OCI-LY7 (cell line): ENCODE results near the gene ASB1. TPM values are rescaled to one million over a fixed set of nuclear protein-coding genes. Genes with fewer than 3 reads are reported as not detected.

Experiments used
- BruUV-seq: library from RNA; stranded (reverse); fragments of 400-500 nt; replicated peaks from 2 replicates; lab custom pipeline; 2021; lab: Mats Ljungman, UMichigan
- CTCF ChIA-PET: fragments of 300-600 bp; sonication (Branson Sonifier 250); formaldehyde crosslinking; loops from one replicate; lab custom pipeline; 2022; ENCODE audit warnings: antibody characterized with exemption; ENCODE audit not compliant: unreplicated experiment; lab: Charles Lee
- POLR2A ChIA-PET: fragments of 300-600 bp; sonication (Branson Sonifier 250); formaldehyde crosslinking; loops from one replicate; lab custom pipeline; 2022; ENCODE audit warnings: antibody characterized with exemption; lab: Charles Lee
- DNase-seq: peaks from one replicate; pipeline ENCODE4 v3.0.0-alpha.2; 2015; ENCODE audit warnings: low spot score
- H2AFZ ChIP-seq: fragments of 200-600 bp; sonication (generic), shearing (Covaris generic); 2 replicates; pipeline ENCODE4 v1.6.1; 2014; ENCODE audit warnings: mild to moderate bottlenecking, antibody characterized with exemption, low read length, moderate library complexity
- H3K27ac ChIP-seq: fragments of 200-600 bp; sonication (generic); 2 replicates; pipeline ENCODE4 v1.5.1; 2014; ENCODE audit warnings: mixed run types, low read depth, mild to moderate bottlenecking, moderate library complexity, low read length, inconsistent platforms; ENCODE audit not compliant: poor library complexity, severe bottlenecking
- H3K36me3 ChIP-seq: fragments of 200-600 bp; sonication (generic); 2 replicates; pipeline ENCODE4 v1.6.1; 2014; ENCODE audit warnings: mild to moderate bottlenecking, antibody characterized with exemption, low read length, moderate library complexity, mixed read lengths; ENCODE audit not compliant: insufficient read depth
- H3K4me1 ChIP-seq: fragments of 200-600 bp; sonication (generic); 2 replicates; pipeline ENCODE4 v1.5.1; 2014; ENCODE audit warnings: mild to moderate bottlenecking, low read length; ENCODE audit not compliant: insufficient read depth, poor library complexity, severe bottlenecking
- H3K4me2 ChIP-seq: fragments of 200-600 bp; sonication (generic); 2 replicates; pipeline ENCODE4 v1.6.1; 2014; ENCODE audit warnings: mild to moderate bottlenecking, low read length
- H3K4me3 ChIP-seq: fragments of 200-600 bp; sonication (generic); 2 replicates; pipeline ENCODE4 v1.5.1; 2014; ENCODE audit warnings: mild to moderate bottlenecking, low read depth, low read length; ENCODE audit not compliant: poor library complexity, severe bottlenecking
- H3K79me2 ChIP-seq: fragments of 200-600 bp; sonication (generic); 2 replicates; pipeline ENCODE4 v1.6.1; 2016; ENCODE audit warnings: low read depth, mild to moderate bottlenecking, low read length, moderate library complexity, mixed read lengths; ENCODE audit not compliant: insufficient read depth
- H3K9me2 ChIP-seq: fragments of 200-600 bp; sonication (generic); 2 replicates; pipeline ENCODE4 v1.6.1; 2016; ENCODE audit warnings: mild to moderate bottlenecking, low read length, mixed read lengths; ENCODE audit not compliant: insufficient read depth
- H3K9me3 ChIP-seq: fragments of 200-600 bp; sonication (generic); 2 replicates; pipeline ENCODE4 v1.6.1; 2014; ENCODE audit warnings: mild to moderate bottlenecking, mixed run types, low read length, mixed read lengths
- H4K20me1 ChIP-seq: fragments of 200-600 bp; sonication (generic); 2 replicates; pipeline ENCODE4 v1.6.1; 2014; ENCODE audit warnings: mild to moderate bottlenecking, antibody characterized with exemption, low read length, moderate library complexity, mixed read lengths; ENCODE audit not compliant: insufficient read depth
- EZH2phosphoT487 ChIP-seq: fragments of 200-600 bp; sonication (generic); IDR thresholded peaks from 2 replicates; pipeline ENCODE4 v1.6.1; 2018; ENCODE audit warnings: low read depth, borderline replicate concordance, mild to moderate bottlenecking, mixed run types, antibody characterized with exemption, low read length, moderate library complexity, mixed read lengths
- intact Hi-C: fragments of 100-400 bp; cut with micrococcal nuclease; formaldehyde crosslinking; loops from one replicate; pipeline ENCODE4 v1.10.0; 2022; ENCODE audit not compliant: unreplicated experiment
- total RNA-seq, 2 experiments: library from RNA; depleted of rRNA in 1 of 2; stranded (reverse); fragments of >200 nt in 1 of 2; shearing (Covaris generic) in 1 of 2; gene quantifications; 2 replicates each; pipeline ENCODE4 v1.2.3, GENCODE V29; 2014 to 2022
- TF ChIP-seq, protein P1 (sequence below): fragments of 200-600 bp; sonication (generic); conservative IDR thresholded peaks from 2 replicates; pipeline ENCODE4 v1.5.1; 2014; ENCODE audit warnings: mild to moderate bottlenecking, antibody characterized with exemption, low read length, moderate library complexity, mixed read lengths

Gene ASB1
- total RNA-seq, 2 experiments from 2014 or later: 19.4 to 37.7 TPM

GRCh38 chr2:238409341-238410199, 17.2 kb upstream of the ASB1 start:
- ChIA-PET POLR2A (interaction anchor here (0.6 to 1.0 kb wide), 2 partner anchors 13 to 1318 kb away, joined by 3 read pairs; no protein-coding TSS in a partner anchor), CTCF (no interaction called here)
- no TSS peak for BruUV-seq
- H3K4me2 ChIP-seq: no peak overlapping the region
- H3K9me3 ChIP-seq: no peaks in the 10 kb centered on the region
- H3K4me1 ChIP-seq: no peaks in the 10 kb centered on the region
- H3K4me3 ChIP-seq: no peak overlapping the region
- TF ChIP-seq, protein P1, sequence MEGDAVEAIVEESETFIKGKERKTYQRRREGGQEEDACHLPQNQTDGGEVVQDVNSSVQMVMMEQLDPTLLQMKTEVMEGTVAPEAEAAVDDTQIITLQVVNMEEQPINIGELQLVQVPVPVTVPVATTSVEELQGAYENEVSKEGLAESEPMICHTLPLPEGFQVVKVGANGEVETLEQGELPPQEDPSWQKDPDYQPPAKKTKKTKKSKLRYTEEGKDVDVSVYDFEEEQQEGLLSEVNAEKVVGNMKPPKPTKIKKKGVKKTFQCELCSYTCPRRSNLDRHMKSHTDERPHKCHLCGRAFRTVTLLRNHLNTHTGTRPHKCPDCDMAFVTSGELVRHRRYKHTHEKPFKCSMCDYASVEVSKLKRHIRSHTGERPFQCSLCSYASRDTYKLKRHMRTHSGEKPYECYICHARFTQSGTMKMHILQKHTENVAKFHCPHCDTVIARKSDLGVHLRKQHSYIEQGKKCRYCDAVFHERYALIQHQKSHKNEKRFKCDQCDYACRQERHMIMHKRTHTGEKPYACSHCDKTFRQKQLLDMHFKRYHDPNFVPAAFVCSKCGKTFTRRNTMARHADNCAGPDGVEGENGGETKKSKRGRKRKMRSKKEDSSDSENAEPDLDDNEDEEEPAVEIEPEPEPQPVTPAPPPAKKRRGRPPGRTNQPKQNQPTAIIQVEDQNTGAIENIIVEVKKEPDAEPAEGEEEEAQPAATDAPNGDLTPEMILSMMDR: no peak
- TF ChIP-seq EZH2phosphoT487: no peak
- no peaks in the 10 kb centered on the region for H3K36me3 ChIP-seq
- intact Hi-C loops: no loop called here
- H4K20me1 ChIP-seq: no peaks in the 10 kb centered on the region
- H2AFZ ChIP-seq: no peak overlapping the region
- no peak for DNase-seq
- no peak overlapping the region for H3K27ac ChIP-seq
- no peaks in the 10 kb centered on the region for H3K9me2 ChIP-seq
- H3K79me2 ChIP-seq: no peaks in the 10 kb centered on the region

DNA sequence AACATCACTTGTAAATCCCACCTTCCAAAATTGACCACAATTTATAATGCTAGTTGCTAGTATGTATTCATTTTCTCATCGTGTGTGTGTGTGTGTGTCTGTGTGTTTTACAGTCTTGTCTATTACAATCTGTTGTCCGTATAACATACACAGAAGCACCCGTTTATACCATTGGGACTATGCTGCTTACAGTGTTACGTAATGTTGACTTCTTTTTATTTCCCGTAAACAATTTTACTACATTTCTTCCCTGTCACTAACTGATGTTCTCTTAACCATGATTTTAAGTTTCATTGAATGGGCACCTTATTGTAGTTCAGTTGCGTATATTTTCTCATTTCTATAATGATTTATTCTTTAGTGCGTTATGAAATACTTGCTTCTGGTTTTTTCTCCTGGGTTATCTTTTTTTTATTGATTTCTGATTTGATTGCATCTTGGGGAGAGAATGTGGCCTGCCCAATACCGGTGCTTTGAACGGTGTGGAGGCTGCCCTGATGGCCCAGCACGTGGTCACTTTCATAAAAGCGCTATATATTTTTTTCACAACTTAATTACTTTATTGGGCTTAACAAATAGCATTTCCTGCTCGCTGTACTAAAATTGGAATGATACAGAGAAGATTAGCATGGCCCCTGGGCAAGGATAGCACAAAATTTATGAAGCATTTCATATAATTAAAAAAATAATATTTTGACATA, 14.5 kb upstream of the ASB1 start:
- Histone ChIP-seq H3K79me2 (no peaks in the 10 kb centered on the region), H3K4me2 (no peak overlapping the region), H2AFZ (no peak overlapping the region), H4K20me1 (no peaks in the 10 kb centered on the region), H3K9me3 (no peaks in the 10 kb centered on the region), H3K9me2 (no peaks in the 10 kb centered on the region), H3K4me1 (no peaks in the 10 kb centered on the region), H3K36me3 (no peaks in the 10 kb centered on the region), H3K27ac (no peak overlapping the region), H3K4me3 (no peak overlapping the region)
- ChIA-PET POLR2A (interaction anchor here (1.0 kb wide), 1 partner anchor 15 kb away, joined by 3 read pairs; no protein-coding TSS in a partner anchor), CTCF (no interaction called here)
- intact Hi-C loops: no loop called here
- no peak for DNase-seq
- BruUV-seq: no TSS peak
- TF ChIP-seq, protein P1: no peak
- TF ChIP-seq EZH2phosphoT487: no peak

- ChIA-PET POLR2A (interaction anchor here (1.0 kb wide), 1 partner anchor 14 kb away, joined by 3 read pairs; no protein-coding TSS in a partner anchor), CTCF (no interaction called here)
- H3K79me2 ChIP-seq: no peaks in the 10 kb centered on the region
- H4K20me1 ChIP-seq: no peaks in the 10 kb centered on the region
- H3K27ac ChIP-seq: no peak overlapping the region
- no peaks in the 10 kb centered on the region for H3K9me2 ChIP-seq
- H3K9me3 ChIP-seq: no peaks in the 10 kb centered on the region
- intact Hi-C loops: no loop called here
- H3K4me3 ChIP-seq: no peak overlapping the region
- no peaks in the 10 kb centered on the region for H3K36me3 ChIP-seq
- DNase-seq: no peak
- TF ChIP-seq EZH2phosphoT487: no peak
- TF ChIP-seq, protein P1: no peak
- H2AFZ ChIP-seq: no peak overlapping the region
- no peak overlapping the region for H3K4me2 ChIP-seq
- no peaks in the 10 kb centered on the region for H3K4me1 ChIP-seq
- BruUV-seq: no TSS peak
Measured at GRCh38 chr2:238413368-238413767, 13.4 kb upstream of the ASB1 start.
